Heart right ventricle (tissue), 16 donors: ENCODE results near the gene MAP3K5. TPM values are rescaled to one million over a fixed set of nuclear protein-coding genes. Genes with fewer than 3 reads are reported as not detected.
A peak's percentile ranks its signal among the peaks of the same experiment; 100 is the strongest.
"Not testable (repeated sequence)": the region's sequence is repeated elsewhere in the genome, so short reads cannot be mapped to it uniquely, and the experiment has no call there.

Experiments
- ATAC-seq, 8 donors: fragments of 200-7000 bp; cut with Tn5 transposase; one replicate each; pipeline ENCODE4 v1.9.1; 2020; ENCODE audit warnings: mild to moderate bottlenecking in 8 of 8, moderate library complexity in 8 of 8, moderate number of reproducible peaks in 1 of 8
- DNase-seq, 2 donors: peaks; one replicate each; pipeline ENCODE4 v3.0.0-alpha.2; 2020
- H3K27ac ChIP-seq, 10 donors: fragments of 200-600 bp; sonication (generic) in 2 of 10; one replicate each; pipeline versions ENCODE4 v1.5.0 to v1.8.0; 2020 to 2022; ENCODE audit warnings: mild to moderate bottlenecking in 3 of 10
- H3K27me3 ChIP-seq, 7 donors: fragments of 200-600 bp; one replicate each; pipeline ENCODE4 v1.8.0; 2021 to 2022; ENCODE audit warnings: mild to moderate bottlenecking in 2 of 7
- H3K36me3 ChIP-seq, 9 donors: fragments of 200-600 bp; sonication (generic) in 1 of 9; one replicate each; pipeline versions ENCODE4 v1.5.0 to v1.8.0; 2020 to 2022; ENCODE audit warnings: mild to moderate bottlenecking in 2 of 9
- H3K4me1 ChIP-seq, 9 donors: fragments of 200-600 bp; sonication (generic) in 1 of 9; one replicate each; pipeline versions ENCODE4 v1.5.0 to v1.8.0; 2020 to 2022; ENCODE audit warnings: mild to moderate bottlenecking in 4 of 9
- H3K4me3 ChIP-seq, 10 donors: fragments of 200-600 bp; sonication (generic) in 2 of 10; one replicate each; pipeline versions ENCODE4 v1.5.0 to v1.8.0; 2020 to 2022; ENCODE audit warnings: mild to moderate bottlenecking in 7 of 10, moderate library complexity in 2 of 10
- H3K9me3 ChIP-seq, 11 donors: fragments of 200-600 bp in 10 of 11; sonication (generic) in 2 of 11; one replicate each; pipeline versions ENCODE4 v1.5.0 to v1.8.0; 2013 to 2022; ENCODE audit warnings: mild to moderate bottlenecking in 2 of 11, control low read depth in 1 of 11, moderate library complexity in 1 of 11
- WGBS, 2 donors: extraction: QIAGEN DNeasy Blood & Tissue Kit; methylation state at CpG; one replicate each; pipeline ENCODE4 v1.1.7; 2013; ENCODE audit warnings: inconsistent platforms in 1 of 2; 5-methylcytosine and 5-hydroxymethylcytosine counted together
- intact Hi-C, 10 donors: fragments of 100-400 bp; cut with DNase I; formaldehyde crosslinking; loops; one replicate each; pipeline versions ENCODE4 v1.11.1 to v1.14.2; 2022
- polyA plus RNA-seq, 2 donors: library from polyadenylated mRNA; stranded (reverse); fragments of 200-250 nt; gene quantifications; one replicate each; pipeline ENCODE4 v1.2.3, GENCODE V29; 2013
- total RNA-seq, 10 donors: library from RNA; stranded (reverse); fragmentation: NEBNext Ultra II Directional in 3 of 10; extraction: Animal tissue kit (Norgen Biotek cat#: 25700) in 3 of 10; gene quantifications; one replicate each; pipeline versions ENCODE4 v1.2.1 to v1.2.4, GENCODE V29; 2021 to 2023
- TF ChIP-seq, protein P1 (sequence below), 9 donors: fragments of 200-600 bp; sonication (generic) in 2 of 9; IDR thresholded peaks; one replicate each; pipeline versions ENCODE4 v1.5.0 to v1.8.0; 2021 to 2022; ENCODE audit warnings: antibody characterized with exemption in 9 of 9, mild to moderate bottlenecking in 5 of 9, moderate library complexity in 1 of 9
- donor health status: Arrhythmogenic right ventricular cardiomyopathy.
- donor health status: ischemic (EF 13 %, LVEDD 7.1; RV severe dilation, severe dysfunction).
- donor health status: healthy with polysubstance abuse.
- donor health status: DM: no; HTN: yes; CAD: no.
- donor health status: DM: no; HTN: no; CAD: no.
- donor health status: ischemic (EF 25% LVEDD 6.9; RV normal size, moderate dysfunction).
- donor health status: ischemic (EF 25% LVEDD 5.7; RV mildly dilated, moderate dysfunction).
- donor health status: healthy.
- donor health status: DM: yes; HTN: yes; CAD: no.
- donor health status: Ischemic cardiomyopathy.
- donor health status: ischemic (EF 35%, LVEDD 5.7; RV mildly dilated, moderate dysfunction).
- donor health status: nonischemic (EF 11% LVEDD 7.7; RV severe dilation, severe dysfunction).
- donor health status: DM: yes; HTN: yes; CAD: no.
- donor health status: PGD.
- donor health status: ischemic (EF 29% LVEDD 5.4; RV normal size, mild dysfunction).
- donor health status: nonischemic (EF 23%, LVEDD 6.1; RV moderate dilation, normal function).

Gene MAP3K5
- total and polyA plus RNA-seq, 12 donors = 5.1 to 35.7 (median 27.8) TPM

DNA sequence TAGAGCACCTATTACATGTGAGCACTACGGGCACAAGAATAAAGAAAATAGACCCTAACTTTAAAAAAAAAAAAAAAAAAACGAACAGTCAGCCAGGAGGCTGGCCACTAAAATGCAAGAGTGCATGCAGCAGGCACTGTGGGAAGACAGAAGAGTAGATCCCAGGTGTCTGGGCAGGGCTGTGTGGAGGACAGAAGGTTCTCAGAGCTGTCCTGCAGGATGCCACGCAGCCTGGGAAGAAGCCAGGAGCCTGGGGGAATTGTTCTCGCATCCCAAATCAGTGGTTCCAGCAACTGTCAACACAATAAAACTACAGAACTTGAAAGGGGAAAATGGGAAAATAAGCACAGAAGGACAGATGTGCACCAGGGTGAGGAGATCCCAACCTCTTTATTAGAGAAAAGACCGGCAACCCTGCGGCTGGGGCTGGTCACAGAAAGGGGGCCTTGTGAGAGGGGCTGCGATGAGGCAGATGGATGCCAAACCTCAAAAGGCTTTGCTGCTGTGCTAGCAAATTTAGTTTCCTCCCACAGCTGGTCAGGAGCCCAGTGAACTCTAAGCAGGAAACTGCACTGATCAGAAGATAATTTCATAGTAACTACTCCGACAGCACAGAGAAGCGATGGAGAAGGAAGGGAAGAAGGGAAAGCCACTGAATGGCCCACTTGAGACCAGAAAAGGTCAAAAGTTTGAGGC lies 30.9 kb downstream of the MAP3K5 start:
- no peaks in the 10 kb centered on the region for H3K9me3 ChIP-seq
- ATAC-seq = peak; percentile 59 to 84 (median 67)
- no peaks in the 10 kb centered on the region for H3K36me3 ChIP-seq
- H3K4me1 ChIP-seq = peaks cover 28 to 85% (median 74%) of the 10 kb centered on the region in 9 donors
- no peaks in the 10 kb centered on the region for H3K27me3 ChIP-seq
- intact Hi-C loops = no loop called here
- DNase-seq = peak in 1 of 2 donors; percentile 38
- TF ChIP-seq, protein P1, sequence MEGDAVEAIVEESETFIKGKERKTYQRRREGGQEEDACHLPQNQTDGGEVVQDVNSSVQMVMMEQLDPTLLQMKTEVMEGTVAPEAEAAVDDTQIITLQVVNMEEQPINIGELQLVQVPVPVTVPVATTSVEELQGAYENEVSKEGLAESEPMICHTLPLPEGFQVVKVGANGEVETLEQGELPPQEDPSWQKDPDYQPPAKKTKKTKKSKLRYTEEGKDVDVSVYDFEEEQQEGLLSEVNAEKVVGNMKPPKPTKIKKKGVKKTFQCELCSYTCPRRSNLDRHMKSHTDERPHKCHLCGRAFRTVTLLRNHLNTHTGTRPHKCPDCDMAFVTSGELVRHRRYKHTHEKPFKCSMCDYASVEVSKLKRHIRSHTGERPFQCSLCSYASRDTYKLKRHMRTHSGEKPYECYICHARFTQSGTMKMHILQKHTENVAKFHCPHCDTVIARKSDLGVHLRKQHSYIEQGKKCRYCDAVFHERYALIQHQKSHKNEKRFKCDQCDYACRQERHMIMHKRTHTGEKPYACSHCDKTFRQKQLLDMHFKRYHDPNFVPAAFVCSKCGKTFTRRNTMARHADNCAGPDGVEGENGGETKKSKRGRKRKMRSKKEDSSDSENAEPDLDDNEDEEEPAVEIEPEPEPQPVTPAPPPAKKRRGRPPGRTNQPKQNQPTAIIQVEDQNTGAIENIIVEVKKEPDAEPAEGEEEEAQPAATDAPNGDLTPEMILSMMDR (IDR thresholded peaks at IDR 0.05) = no peak
- WGBS, 2 donors = 6 to 7% methylated on average over 9 of the region's 9 CpGs
- H3K4me3 ChIP-seq = peak overlapping the region in 8 of 10 donors; percentile 6 to 31 (median 26)
- peak overlapping the region; percentile 75 to 92 (median 82) for H3K27ac ChIP-seq

DNA sequence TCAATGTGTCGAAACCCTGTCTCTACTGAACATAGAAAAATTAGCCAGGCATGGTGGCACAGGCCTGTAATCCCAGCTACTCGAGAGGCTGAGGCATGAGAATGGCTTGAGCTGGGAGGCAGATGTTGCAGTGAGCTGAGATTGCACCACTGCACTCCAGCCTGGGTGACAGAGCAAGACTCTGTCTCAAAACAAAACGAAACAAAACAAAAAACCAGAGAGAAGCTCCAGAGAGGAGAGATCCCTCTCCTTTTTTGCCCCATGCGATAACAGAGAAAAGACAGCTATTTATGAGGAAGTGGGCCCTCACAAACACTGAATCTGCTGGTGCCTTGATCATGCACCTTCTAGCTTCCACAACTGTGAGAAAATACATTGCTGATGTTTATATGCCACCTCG lies 31.5 kb downstream of the MAP3K5 start:
- intact Hi-C loops, H3K9me3 ChIP-seq, H3K36me3 ChIP-seq, DNase-seq, H3K27me3 ChIP-seq: not testable (repeated sequence)
- Histone ChIP-seq H3K27ac (peak overlapping the region; percentile 75 to 92 (median 82)), H3K4me3 (peak overlapping the region in 2 of 10 donors; percentile 30 to 31), H3K4me1 (peaks cover 28 to 81% (median 68%) of the 10 kb centered on the region in 9 donors)
- ATAC-seq = peak in 2 of 8 donors; percentile 2 to 10
- WGBS, 2 donors = 76 to 79% methylated on average over 5 of the region's 5 CpGs

GRCh38 chr6:136757150-136757549 lies 35.1 kb downstream of the MAP3K5 start:
- ATAC-seq = peak in 3 of 8 donors; percentile 28 to 56 (median 34)
- no peak for DNase-seq
- no peak overlapping the region for H3K4me3 ChIP-seq
- intact Hi-C loops = no loop called here
- no peaks in the 10 kb centered on the region for H3K36me3 ChIP-seq
- no peaks in the 10 kb centered on the region for H3K9me3 ChIP-seq
- 64 to 80% methylated on average over 2 of the region's 2 CpGs for WGBS, 2 donors
- H3K27ac ChIP-seq = peak overlapping the region in 3 of 10 donors; percentile 4 to 56 (median 41)
- H3K27me3 ChIP-seq = no peaks in the 10 kb centered on the region
- peaks cover 10 to 59% (median 42%) of the 10 kb centered on the region in 9 donors for H3K4me1 ChIP-seq
- TF ChIP-seq, protein P1 (IDR thresholded peaks at IDR 0.05) = no peak

DNA sequence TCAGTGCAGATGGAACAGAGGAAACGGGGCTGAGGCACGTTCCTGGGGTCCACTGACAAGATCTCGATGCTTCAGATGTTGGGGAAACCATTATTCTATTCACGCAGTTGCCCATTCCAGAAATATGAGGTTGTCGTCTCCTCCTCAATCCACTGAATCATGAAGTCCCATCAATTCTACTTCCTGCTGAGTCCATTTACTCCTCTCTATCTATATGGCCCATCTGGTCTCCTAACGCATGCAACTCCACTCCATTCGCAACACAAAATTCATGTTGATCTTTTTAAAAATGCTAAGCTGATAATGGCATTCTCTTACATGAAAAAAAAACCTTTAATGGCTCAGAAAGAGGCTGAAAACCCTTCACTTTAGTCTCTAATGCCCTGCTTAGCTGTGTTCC lies 37.5 kb downstream of the MAP3K5 start:
- intact Hi-C loops = no loop called here
- H3K36me3 ChIP-seq = no peaks in the 10 kb centered on the region
- H3K9me3 ChIP-seq = no peaks in the 10 kb centered on the region
- no peak overlapping the region for H3K4me3 ChIP-seq
- DNase-seq (no peak), ATAC-seq (no peak)
- TF ChIP-seq, protein P1 (IDR thresholded peaks at IDR 0.05) = no peak
- no peaks in the 10 kb centered on the region for H3K27me3 ChIP-seq
- H3K4me1 ChIP-seq = peaks cover 5 to 61% (median 44%) of the 10 kb centered on the region in 9 donors
- no peak overlapping the region for H3K27ac ChIP-seq
- WGBS, 2 donors = 81 to 93% methylated on average over 7 of the region's 7 CpGs

GRCh38 chr6:136753624-136754023 lies 38.7 kb downstream of the MAP3K5 start:
- ATAC-seq (no peak), DNase-seq (no peak)
- peaks cover 5 to 65% (median 47%) of the 10 kb centered on the region in 9 donors for H3K4me1 ChIP-seq
- no peaks in the 10 kb centered on the region for H3K36me3 ChIP-seq
- peak overlapping the region in 1 of 10 donors; percentile 85 for H3K27ac ChIP-seq
- 91 to 94% methylated on average over 7 of the region's 7 CpGs for WGBS, 2 donors
- H3K4me3 ChIP-seq = no peak overlapping the region
- intact Hi-C loops = no loop called here
- no peaks in the 10 kb centered on the region for H3K9me3 ChIP-seq
- no peaks in the 10 kb centered on the region for H3K27me3 ChIP-seq
- TF ChIP-seq, protein P1 (IDR thresholded peaks at IDR 0.05) = no peak
